Hepatocyte (in vitro differentiated cells): ENCODE results near the gene TPCN2.

Experiments
- CTCF ChIP-seq: fragments of 200-600 bp; sonication (generic); IDR thresholded peaks from 2 replicates; pipeline ENCODE4 v1.5.1; 2016; ENCODE audit warnings: antibody characterized with exemption, mild to moderate bottlenecking; ENCODE audit not compliant: poor library complexity
- EZH2 ChIP-seq: fragments of 200-600 bp; sonication (generic); IDR thresholded peaks from 2 replicates; pipeline ENCODE4 v1.6.1; 2016; ENCODE audit warnings: antibody characterized with exemption, mild to moderate bottlenecking, borderline replicate concordance
- EZH2phosphoT487 ChIP-seq: fragments of 200-600 bp; sonication (generic); IDR thresholded peaks from one replicate; pipeline ENCODE4 v1.6.1; 2018; ENCODE audit warnings: antibody characterized with exemption, mild to moderate bottlenecking, low read depth, moderate library complexity; ENCODE audit not compliant: unreplicated experiment, severe bottlenecking

- no peak for TF ChIP-seq CTCF
- no peak for TF ChIP-seq EZH2
- TF ChIP-seq EZH2phosphoT487: no peak
Measured at GRCh38 chr11:69002570-69003231, 46.0 kb upstream of the TPCN2 start.
